Right forelimb (tissue), 1 donor: ENCODE data around the gene SPNS2.

ENCODE experiments used
- DNase-seq: peaks from one replicate; pipeline ENCODE4 v3.0.0-alpha.2; 2018

Gene SPNS2

GRCh38 chr17:4522661-4523060 is 24.0 kb downstream of the SPNS2 start:
- no peak for DNase-seq

GRCh38 chr17:4523946-4524345 is 25.3 kb downstream of the SPNS2 start:
- no peak for DNase-seq

- DNase-seq = no peak
Observed at GRCh38 chr17:4525691-4526397, 27.2 kb downstream of the SPNS2 start.

GRCh38 chr17:4527134-4527533 is 28.5 kb downstream of the SPNS2 start:
- no peak for DNase-seq

GRCh38 chr17:4527566-4528125 is 29.0 kb downstream of the SPNS2 start:
- DNase-seq = no peak

- DNase-seq = no peak
Observed at GRCh38 chr17:4529533-4530152, 31.0 kb downstream of the SPNS2 start.

- DNase-seq = no peak
Observed at GRCh38 chr17:4530799-4531730, 32.4 kb downstream of the SPNS2 start.

- DNase-seq = no peak
Observed at GRCh38 chr17:4531988-4532736, 33.5 kb downstream of the SPNS2 start.

GRCh38 chr17:4532860-4533522 is 34.3 kb downstream of the SPNS2 start:
- no peak for DNase-seq

- no peak for DNase-seq
Observed at GRCh38 chr17:4533523-4534504, 35.1 kb downstream of the SPNS2 start.

- no peak for DNase-seq
Observed at GRCh38 chr17:4534515-4534914, 35.8 kb downstream of the SPNS2 start.

GRCh38 chr17:4534928-4535666 is 36.4 kb downstream of the SPNS2 start:
- DNase-seq = no peak

- DNase-seq = no peak
Observed at GRCh38 chr17:4535667-4536258, 37.1 kb downstream of the SPNS2 start.

GRCh38 chr17:4536259-4536741 is 37.6 kb downstream of the SPNS2 start:
- no peak for DNase-seq

GRCh38 chr17:4536742-4537411 is 38.2 kb downstream of the SPNS2 start:
- DNase-seq = no peak

GRCh38 chr17:4537451-4538235 is 39.0 kb downstream of the SPNS2 start:
- DNase-seq = no peak

- no peak for DNase-seq
Observed at GRCh38 chr17:4538236-4539002, 39.7 kb downstream of the SPNS2 start.
